Mesenteric fat pad (tissue), 1 donor: ENCODE results near the gene SEMA4D. TPM values are rescaled to one million over a fixed set of nuclear protein-coding genes. Genes with fewer than 3 reads are reported as not detected.
"Not testable (repeated sequence)": the region's sequence is repeated elsewhere in the genome, so short reads cannot be mapped to it uniquely, and the experiment has no call there.

Experiments
- DNase-seq: peaks from one replicate; pipeline ENCODE4 v3.0.0-alpha.2; 2020; ENCODE audit warnings: low spot score
- total RNA-seq: library from RNA; stranded (reverse); fragmentation: NEBNext Ultra II Directional; extraction: Animal tissue kit (Norgen Biotek cat#: 25700); gene quantifications from one replicate; pipeline ENCODE4 v1.2.1, GENCODE V29; 2021
- donor health status: DM: yes; HTN: yes; CAD: no.

Gene SEMA4D
- total RNA-seq, 1 donor from 2014 or later = 16.9 TPM

GRCh38 chr9:89358985-89359384 lies 138.9 kb downstream of the SEMA4D start:
- DNase-seq = peak; percentile 53

DNA sequence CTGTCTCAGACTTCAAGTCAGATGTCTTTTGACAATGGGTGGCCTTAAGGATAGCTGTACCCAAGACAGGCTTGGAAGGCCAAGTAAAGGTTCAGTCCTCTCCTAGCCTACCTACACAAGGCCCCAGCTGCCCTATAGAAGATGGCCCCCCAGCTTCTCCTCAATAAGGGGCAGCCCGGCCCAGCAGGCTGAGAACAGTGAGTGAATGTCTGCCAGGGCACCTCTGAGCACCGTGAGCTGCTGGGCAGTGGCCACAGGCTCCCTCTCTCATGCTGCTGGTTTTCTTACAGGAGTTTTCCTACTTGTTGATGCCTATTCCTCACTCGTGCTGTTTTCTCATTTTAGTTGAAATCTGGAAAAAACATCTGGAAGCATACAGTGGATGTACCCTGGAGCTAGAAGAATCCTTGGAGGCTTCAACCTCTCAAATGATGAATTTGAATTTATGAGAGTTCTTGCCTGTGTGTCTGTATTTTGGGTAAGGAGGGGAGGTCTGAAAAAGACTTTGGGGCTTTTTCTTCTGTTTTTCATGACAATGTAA lies 139.5 kb downstream of the SEMA4D start:
- peak; percentile 65 for DNase-seq

DNA sequence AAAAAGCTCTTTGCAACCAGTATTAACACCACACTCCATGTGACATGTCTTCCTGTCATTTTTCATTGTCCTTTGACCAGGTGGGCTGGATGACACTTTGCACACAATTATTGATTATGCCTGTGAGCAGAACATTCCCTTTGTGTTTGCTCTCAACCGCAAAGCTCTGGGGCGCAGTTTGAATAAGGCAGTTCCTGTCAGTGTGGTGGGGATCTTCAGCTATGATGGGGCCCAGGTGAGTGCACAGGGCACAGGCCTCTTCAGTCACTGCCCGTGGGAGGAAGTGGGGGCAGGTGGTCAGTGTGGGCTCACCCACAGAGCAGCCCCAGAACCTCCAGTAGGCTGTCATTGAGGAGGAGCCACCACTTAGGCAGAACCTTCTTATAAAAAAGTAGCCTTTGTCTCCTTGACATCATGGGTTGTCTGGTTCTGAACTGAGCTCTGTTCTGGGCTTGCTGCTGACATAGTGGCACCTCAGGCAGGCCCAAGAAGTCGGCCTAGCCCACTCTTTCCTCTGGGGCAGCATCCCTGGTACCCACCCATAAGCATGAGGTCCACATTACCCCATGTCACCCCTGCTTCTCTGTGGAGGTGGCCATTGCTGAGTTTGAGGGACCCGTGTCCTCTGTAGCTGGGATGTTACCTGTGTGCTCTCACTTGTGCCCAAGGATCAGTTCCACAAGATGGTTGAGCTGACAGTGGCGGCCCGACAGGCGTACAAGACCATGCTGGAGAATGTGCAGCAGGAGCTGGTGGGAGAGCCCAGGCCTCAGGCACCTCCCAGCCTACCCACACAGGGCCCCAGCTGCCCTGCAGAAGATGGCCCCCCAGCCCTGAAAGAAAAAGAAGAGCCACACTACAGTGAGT lies 140.3 kb downstream of the SEMA4D start:
- DNase-seq = peak; percentile 41

DNA sequence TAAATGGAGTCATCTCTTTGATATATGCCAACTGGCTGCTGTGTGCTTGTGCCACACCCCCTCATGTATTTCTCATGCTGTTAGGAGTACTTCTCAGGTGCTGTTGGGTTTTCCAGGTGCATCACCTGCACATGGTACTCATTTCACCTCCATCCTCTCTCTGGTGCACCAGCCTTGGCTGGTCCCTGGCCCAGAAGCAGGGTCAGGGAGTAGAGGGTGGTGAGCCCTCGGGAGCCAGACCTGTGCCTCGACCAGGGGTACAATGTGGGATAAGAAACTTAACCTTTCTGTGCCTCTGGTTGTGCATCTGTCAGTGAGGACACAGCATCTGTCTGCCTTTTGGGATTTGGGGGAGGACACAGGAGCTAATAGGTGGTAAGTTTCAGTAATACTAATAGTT lies 141.1 kb downstream of the SEMA4D start:
- peak; percentile 45 for DNase-seq

DNA sequence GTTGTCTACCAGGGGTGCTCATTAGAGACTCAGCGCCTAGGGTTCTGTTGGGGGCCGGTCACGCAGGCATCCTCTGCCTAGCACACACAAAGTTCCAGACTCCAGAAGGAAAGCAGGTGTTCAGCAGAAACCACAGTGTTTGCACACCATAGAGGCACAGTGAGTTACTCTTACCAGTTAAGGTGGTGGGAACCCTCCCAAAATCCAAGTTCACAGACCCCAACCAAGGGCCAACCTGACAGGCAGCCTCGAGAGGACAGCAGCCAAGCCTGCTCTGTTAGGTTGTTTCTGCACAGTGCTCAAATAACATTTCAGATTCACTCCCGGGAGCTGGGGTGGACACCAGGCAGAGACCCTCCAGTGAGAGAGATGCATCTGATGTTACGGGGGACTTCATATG lies 143.4 kb downstream of the SEMA4D start:
- DNase-seq = peak; percentile 26

DNA sequence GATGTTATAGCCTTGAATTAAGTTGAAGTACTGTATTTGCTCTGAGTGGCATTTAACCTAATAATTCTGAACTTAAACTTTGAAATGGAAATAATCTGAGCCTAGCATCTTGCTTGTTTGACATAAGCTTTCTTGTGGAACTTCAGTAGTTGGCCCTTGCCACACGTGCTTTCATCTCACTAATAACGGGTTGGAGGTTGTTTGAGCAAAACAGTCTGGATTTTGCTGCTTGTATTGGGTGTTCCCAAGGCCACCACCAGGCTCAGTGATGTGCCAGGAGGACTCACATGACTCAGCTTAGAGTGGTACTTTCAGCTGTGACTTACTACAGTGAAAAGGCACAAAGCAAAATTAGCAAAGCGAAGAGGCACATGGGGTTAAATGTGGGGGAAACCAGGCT lies 143.9 kb downstream of the SEMA4D start:
- DNase-seq = no peak

GRCh38 chr9:89352874-89353649 lies 144.9 kb downstream of the SEMA4D start:
- peak; percentile 64 for DNase-seq

GRCh38 chr9:89352451-89352850 lies 145.5 kb downstream of the SEMA4D start:
- DNase-seq = peak; percentile 16

DNA sequence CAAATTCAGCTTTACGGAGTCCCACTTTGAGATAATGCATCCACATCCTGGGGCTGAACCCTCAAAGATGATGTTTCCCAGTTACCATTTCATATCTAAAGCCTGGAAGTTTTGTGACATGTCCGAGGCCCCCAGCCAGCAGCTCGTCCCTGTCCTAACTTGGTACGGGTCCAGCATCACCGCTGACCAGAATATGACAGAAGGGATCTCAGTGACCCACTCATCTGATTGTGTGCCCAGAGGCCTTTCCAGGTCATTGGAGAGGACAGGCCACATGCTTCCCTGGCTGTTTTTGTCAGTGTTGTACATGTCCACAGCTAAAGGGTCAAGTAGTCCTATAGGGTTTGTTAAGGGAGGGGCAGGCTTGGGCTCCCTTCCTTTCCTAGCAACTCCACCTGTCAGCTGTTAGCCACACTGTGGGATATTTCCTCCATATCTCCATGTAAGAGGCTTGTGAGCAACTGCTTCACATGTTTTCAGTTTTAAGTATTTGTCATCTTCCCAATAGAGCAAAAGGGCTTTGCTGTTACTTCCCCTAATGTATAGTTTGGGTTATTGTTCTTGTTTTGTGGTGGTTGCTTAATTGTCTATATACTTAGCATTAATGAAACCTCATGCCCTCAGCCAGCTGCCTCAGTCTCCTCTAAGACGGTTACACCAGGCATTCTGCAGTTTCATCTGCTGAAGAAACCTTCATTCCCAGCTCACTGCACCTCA lies 146.2 kb downstream of the SEMA4D start:
- DNase-seq = peak; percentile 14

DNA sequence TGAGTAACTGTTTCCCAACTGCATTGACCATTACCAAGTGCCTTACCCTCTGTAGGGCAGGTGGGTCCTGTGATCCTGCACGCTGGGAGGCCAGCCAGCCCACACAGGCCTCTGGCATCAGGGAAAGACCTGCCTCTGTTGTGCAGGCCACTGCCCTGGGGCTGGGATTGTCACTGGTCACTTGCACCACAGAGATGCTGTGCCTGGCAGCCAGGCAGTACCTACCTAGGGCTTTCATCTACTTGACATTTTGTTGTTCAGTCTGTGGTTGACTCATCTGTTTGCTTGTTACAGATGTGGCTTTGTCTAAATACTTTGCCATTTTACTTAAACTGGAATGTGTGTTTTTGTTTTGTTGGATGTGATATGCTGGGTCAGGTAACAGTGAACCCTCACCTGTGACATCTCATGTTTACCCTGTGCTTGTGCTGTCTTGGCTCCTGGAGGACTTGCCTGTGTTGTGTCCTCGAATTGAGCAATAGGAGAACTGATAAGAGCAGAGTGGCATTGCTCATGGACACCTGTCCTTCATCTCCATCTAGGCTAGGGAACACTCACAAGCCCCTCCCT lies 146.8 kb downstream of the SEMA4D start:
- peak; percentile 18 for DNase-seq

DNA sequence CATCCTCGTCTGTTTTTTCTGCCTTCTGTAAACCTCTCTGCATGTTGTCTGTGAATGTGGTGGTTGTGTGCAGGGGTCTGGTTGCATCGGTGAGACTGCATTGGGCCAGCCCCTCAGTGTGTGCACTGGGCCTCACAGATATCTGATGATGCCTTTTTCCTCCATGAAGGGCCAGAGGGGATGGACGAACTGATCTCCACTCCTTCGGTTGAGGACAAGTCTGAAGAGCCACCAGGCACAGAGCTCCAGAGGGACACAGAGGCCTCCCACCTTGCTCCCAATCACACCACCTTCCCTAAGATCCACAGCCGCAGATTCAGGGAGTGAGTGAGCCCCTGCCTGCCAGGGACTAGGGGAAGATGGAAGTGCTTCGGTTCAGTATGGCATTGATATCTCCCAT lies 148.3 kb downstream of the SEMA4D start:
- no peak for DNase-seq

DNA sequence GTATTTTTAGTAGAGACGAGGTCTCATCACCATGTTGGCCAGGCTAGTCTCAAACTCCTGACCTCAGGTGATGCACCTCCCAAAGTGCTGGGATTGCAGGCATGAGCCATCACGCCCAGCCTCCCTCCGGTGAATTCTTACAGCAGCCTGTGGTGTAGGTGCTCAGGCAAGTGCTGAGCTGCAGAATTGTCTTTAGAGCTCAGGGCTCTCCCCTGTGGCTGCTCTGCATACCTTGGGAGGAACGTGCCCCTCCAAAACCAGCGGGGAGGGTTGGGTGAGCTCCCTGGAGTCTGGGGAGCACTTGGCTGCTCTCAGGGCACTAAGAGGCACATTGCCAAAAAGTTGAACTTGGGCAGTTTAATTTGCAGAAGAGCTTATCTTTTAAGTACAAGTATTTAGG lies 150.3 kb downstream of the SEMA4D start:
- DNase-seq = no peak

GRCh38 chr9:89346696-89347095 lies 151.2 kb downstream of the SEMA4D start:
- DNase-seq = no peak

DNA sequence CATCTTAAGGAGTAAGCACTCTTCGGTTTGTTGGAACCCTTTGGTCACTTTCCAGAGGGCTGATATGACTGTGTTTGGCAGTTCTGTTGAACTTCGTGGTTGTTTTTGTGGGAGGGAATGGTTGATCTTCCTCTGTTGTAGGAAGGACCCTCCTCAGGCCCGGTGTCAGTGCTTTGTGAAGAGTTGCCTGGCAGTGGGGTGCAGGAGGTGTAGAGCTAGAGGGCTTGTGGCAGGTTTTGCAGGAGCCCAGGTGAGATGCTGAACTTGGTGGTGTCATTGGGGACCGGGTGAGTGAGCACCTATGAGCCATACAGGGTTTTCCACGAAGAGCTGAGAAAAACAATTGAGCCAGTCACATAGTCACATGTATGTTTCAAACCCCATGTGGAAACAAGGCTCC lies 152.4 kb downstream of the SEMA4D start:
- no peak for DNase-seq

DNA sequence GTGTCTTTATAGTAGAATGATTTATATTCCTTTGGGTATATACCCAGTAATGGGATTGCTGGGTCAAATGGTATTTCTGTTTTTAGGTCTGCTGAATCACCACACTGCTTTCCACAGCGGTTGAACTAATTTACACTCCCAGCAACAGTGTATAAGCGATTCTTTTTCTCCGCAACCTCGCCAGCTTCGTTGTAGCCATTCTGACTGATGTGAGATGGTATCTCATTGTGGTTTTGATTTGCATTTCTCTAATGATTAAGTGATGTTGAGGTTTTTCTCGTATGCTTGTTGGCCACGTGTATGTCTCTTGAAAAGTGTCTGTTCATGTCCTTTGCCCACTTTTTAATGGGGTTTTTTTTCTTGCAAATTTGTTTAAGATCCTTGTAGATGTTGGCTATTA lies 154.1 kb downstream of the SEMA4D start:
- DNase-seq = not testable (repeated sequence)

DNA sequence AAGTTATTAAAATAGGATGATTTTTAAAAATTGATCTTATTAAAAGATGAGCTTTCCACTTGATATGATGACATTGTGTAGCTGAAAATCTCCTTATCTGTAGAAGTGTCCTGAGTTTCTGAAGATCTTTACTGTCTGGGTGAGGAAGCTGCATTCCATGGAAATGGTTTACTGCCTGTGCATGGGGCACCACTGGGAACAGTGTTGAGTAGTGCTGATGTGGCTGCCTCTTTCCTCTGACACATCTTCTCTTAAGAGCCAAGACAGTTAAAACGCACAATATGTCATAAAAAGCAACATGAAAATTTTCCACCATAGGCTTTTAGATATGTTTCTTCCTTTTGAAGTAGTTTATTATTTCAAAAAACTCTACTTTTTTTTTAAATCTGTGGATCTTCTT lies 155.0 kb downstream of the SEMA4D start:
- no peak for DNase-seq

DNA sequence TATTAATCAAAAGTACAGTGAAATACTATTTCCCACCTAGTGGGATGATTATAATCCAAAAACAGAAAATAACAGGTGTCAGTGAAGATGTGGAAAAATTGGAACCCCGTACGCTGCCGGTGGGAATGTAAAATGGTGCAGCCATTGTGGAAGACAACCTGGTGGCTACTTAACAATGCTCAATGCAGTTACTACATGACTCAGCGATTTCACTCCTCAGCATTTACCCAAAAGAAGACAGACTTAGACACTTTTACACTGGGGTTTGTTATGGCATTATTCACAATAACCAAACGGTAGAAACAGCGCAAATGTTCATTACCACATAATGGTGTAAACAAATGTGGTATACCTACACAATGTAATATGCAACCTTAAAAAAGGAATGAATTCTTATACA lies 155.7 kb downstream of the SEMA4D start:
- no peak for DNase-seq

GRCh38 chr9:89340332-89340731 lies 157.6 kb downstream of the SEMA4D start:
- no peak for DNase-seq

- DNase-seq = no peak
Measured at GRCh38 chr9:89339807-89340206, 158.1 kb downstream of the SEMA4D start.

GRCh38 chr9:89330513-89330912 lies 167.4 kb downstream of the SEMA4D start:
- no peak for DNase-seq

DNA sequence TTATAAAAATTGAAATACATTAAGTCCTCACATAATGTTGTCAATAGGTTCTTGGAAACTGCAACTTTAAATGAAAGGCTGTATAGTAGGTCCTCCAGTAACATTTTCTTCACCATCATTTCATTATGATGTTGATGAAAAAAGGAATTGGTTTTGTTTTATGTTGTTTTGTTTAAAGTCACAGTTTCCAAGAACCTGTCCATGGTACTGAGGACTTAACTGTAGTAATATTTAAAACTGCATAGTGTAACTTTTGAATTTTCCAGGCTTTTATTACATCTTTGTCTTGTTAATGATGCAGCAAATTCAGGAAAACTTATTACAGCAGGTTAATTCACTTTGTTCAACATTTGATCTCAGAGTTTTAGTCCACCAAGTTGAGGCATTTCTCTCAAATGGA lies 168.0 kb downstream of the SEMA4D start:
- DNase-seq = no peak
